NCI-H748 (cell line): ENCODE results near the gene SNRNP48.

Source experiments
- DNase-seq: peaks from one replicate; lab custom pipeline; 2025; ENCODE audit not compliant: unreplicated experiment; lab: John Stamatoyannopoulos, UW

Gene SNRNP48

DNA sequence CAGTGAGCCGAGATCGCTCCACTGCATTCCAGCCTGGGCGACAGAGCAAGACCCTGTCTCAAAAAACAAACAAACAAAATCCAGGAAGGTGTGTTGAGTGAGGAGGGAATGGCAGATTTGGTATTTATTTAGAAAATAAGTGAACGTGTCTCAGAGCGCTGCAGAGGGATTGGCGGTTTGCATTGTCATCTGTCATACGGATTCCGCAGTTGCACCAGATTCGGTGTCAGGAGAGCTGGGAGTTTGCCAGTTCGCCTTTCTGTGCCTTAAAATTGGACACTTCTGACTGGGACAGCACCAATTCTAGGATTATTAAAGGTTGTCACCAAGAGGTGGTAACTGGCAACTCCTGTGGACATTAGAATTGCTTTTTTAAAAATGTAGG, 912 bp downstream of the SNRNP48 start:
- peak; percentile 20 for DNase-seq

- DNase-seq = no peak
Measured at GRCh38 chr6:7591770-7592169, 1.8 kb downstream of the SNRNP48 start.

- no peak for DNase-seq
Measured at GRCh38 chr6:7593229-7593628, 3.2 kb downstream of the SNRNP48 start.

GRCh38 chr6:7594579-7595125, 4.7 kb downstream of the SNRNP48 start:
- no peak for DNase-seq

DNA sequence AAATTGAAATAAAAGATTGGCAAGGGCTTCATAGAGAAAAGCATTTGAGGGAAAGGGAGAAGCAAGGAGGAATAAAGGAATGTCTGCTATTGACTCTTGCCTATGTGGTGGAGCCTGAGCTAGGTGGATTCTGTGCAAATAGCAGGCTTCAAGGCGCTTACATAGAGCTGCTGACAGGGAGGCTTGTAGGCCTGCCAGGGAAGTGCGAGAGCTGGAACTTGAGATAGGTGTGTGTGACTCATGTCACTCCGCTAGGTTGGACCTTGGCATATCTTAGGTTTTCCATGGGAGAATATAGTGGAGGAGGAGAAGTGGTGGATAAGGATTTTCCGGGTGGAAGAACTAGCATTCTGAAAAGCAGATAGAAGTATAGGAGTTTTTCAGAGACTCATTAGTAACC, 14.0 kb downstream of the SNRNP48 start:
- no peak for DNase-seq

- DNase-seq = no peak
Measured at GRCh38 chr6:7604506-7604905, 14.5 kb downstream of the SNRNP48 start.

DNA sequence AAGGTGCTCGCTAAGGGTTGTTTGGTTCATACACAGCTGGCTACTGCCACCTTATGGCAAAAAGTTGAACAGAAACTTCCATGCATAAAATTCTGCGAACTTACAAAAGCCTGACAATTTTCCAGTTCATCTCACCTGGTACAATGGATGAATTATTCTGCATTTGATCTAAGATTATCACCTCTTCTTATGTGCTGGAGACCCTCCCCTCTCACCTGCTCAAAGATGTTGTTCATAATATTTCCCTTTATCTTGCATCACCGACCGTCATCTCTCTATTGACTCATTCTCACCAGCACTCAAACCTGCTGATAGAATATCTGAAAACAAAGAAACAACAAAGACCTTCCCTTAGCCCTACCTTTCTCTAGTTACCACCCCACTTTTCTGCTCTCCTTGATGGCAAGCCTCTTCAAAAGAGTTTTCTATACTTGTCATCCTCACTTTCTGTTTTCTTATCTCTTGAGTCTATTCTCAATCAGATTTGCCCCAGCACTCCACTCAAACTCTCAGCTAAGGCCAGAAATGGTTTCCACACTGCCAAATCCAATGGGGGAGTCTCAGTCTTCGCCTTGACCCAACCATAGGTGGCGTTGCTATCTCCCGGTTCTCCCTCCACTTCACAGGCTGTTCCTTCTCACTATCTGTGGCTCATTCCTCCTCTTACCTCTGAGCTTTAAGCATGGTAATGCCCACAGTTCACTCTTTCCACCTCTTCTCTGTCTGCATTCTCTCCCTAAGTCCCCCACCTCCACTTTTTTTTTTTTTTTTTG, 25.8 kb downstream of the SNRNP48 start:
- DNase-seq = peak; percentile 80

GRCh38 chr6:7617801-7618764, 28.1 kb downstream of the SNRNP48 start:
- DNase-seq = peak; percentile 57

DNA sequence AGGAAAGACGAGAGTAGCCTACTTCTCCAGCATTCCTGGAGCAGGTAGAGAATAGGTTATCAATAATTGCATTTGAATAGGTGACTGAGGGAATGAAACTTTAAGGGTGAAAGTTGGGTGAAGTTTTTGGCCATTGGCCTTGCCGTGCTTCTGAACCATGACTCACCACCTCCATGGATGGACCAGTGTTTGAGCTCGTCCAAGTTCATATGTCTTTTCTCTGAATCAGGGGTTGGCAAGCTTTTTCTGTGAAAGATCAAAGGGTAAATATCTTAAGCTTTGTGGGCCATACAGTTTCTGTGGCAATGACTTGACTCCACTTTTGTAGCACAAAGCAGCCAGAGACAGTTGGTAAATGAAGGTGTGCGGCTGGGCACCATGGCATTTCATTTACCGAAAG, 31.8 kb downstream of the SNRNP48 start:
- no peak for DNase-seq

- peak; percentile 91 for DNase-seq
Measured at GRCh38 chr6:7624796-7625710, 35.1 kb downstream of the SNRNP48 start.

GRCh38 chr6:7628479-7628878, 38.5 kb downstream of the SNRNP48 start:
- DNase-seq = no peak

- no peak for DNase-seq
Measured at GRCh38 chr6:7628909-7629308, 38.9 kb downstream of the SNRNP48 start.

DNA sequence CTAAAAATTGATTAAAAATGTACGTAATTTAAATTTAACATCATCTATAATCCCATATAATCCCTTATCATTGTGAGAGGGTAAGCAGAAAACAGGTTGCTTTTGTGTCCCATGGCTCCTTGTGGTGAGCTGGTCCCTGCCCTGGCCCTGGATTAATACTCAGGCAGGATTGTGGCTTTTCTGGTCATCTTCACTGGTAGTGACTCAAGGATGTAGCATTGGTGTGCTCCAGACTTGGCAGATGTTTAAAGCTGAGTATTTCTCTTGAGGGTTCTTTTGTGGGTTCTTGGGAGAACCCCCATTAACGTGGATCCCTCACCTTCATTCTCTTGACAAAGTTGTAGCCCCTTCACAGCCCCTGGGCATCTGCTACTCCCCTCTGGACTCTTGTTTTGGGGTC, 39.3 kb downstream of the SNRNP48 start:
- no peak for DNase-seq

DNA sequence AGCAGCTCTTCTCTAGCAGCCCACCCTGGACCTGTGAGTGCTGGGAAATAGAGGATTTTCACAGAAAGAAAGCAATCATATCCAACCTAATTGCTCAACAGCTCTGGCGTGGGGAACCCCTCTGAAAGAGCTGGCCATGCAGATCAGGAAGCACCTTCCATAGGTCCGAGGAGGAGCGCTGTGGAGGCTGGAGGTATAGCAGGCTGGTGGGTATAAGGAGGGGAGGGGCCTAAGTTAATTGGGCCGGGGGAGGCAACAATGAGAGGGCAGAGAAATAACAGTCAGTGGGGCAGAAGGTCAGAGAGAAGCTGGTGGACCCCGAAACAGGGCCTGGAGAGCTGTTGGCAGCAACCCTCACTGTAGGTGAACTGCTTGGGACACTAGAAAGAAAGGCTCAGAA, 40.8 kb downstream of the SNRNP48 start:
- DNase-seq = no peak

- peak; percentile 50 for DNase-seq
Measured at GRCh38 chr6:7631466-7631865, 41.5 kb downstream of the SNRNP48 start.

DNA sequence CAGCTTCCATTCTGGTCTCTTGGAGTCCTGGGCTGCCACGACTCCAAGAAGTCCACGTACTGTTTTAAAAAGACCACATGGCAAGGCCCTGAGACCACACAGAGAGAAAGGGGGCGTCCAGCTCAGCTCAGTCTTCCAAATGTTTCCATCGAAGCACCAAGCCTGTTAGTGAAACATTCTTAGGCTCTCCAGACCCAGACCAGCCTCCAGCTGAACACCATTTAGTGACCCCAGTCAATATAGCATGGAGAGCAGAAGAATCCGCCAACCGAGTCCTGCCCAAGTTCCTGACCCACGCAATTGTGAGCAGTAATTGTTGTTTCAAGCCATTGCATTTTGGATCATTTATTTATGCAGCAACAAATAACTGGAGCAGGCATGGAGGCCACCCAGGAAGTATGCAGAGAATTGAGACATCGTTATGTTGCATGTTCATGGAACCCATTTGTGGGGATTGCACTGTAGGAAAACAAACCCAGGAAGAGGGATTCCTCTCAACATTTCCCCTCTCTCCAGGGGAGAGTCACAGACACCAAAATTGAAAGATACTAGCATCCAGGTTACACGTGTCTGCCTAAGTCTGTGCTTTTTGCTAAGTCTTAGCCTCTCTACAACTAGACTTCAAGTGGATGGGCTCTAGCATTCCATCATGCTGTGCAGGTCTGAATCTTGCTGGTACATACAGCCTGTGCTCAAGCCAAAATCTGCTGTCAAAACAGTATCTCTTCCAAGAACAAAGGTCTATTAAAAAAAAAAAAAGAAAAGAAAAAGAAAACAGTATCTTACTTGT, 42.7 kb downstream of the SNRNP48 start:
- no peak for DNase-seq

DNA sequence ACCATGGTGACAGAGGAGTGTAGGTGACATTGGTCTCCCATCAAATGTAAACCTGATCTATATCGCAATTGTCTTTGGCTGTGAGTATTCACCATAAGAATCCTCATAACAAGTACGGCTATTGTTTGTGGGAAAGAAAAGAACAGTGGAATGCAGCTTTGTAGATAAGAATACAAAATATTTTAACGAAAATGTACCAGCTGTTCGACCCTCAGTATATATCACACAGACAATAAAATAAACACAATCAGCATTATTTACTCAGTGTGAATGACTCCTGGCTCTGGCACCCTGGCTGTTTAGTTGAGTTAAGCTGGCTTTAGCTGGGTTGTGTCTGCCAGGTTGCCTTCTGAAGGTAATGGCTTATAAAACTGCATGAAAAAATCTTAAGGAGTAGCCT, 43.4 kb downstream of the SNRNP48 start:
- peak; percentile 70 for DNase-seq

DNA sequence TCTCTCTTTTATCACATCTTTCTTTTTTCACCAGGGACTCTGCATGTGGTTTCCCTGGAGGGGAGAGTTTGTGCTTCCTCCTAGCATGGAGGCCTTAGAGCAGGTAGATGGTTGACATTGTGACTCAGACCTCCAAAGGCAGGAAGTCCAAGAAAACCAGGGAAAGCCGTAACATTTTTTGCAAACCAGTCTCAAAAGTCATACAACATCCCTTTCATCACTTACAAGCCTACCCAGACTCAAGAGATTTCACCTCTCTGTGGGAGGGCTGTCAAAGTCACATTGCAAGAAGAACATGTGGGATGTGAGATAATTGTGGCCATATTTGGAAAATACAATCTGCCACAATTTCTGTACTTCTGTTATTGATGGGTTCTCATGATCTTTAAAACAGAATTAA, 46.2 kb downstream of the SNRNP48 start:
- DNase-seq = no peak

DNA sequence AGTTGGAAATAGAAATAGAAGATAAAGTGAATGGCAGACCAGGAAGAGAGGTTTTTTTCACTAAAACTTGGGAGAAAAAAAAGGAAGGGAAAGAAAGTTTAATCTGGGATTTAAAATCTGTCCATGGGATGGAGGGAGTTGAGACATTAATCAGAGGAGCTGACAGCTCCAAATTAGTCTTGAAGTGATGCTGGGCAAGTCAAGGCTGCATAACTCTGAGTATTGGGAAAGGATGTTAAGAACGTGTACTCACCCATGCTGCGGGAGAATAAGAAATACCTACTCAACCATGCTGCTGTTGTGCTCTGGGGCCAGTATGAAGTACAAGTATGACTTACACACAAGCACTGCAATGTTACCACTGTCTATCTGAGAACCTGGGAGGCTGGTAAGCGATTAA, 47.5 kb downstream of the SNRNP48 start:
- no peak for DNase-seq

- no peak for DNase-seq
Measured at GRCh38 chr6:7639427-7639826, 49.4 kb downstream of the SNRNP48 start.
